Upper lobe of left lung (tissue), 4 donors: Measurements from ENCODE around the gene TACC2.

Experiments used
- CTCF ChIP-seq, 6 experiments: fragments of 450-650 bp in 4 of 6; fragments of 200-600 bp in 2 of 6; sonication (generic) in 2 of 6; IDR thresholded peaks; one replicate each; pipeline ENCODE4 v1.5.1; 2016 to 2019; ENCODE audit warnings: antibody characterized with exemption in 6 of 6
- POLR2A ChIP-seq, 4 donors: fragments of 450-650 bp; IDR thresholded peaks; one replicate each; pipeline ENCODE4 v1.5.1; 2016 to 2017; ENCODE audit warnings: antibody characterized with exemption in 4 of 4, mild to moderate bottlenecking in 2 of 4

GRCh38 chr10:122128357-122128756, 139.4 kb downstream of the TACC2 start:
- TF ChIP-seq CTCF (IDR thresholded peaks at IDR 0.05): peak in 1 of 6 experiments; percentile 22
- TF ChIP-seq POLR2A (IDR thresholded peaks at IDR 0.05): no peak
